Fibroblast of skin of scalp (primary cell): ENCODE results near the gene FGGY.
"Not testable (repeated sequence)": the region's sequence is repeated elsewhere in the genome, so short reads cannot be mapped to it uniquely, and the experiment has no call there.

ENCODE experiments used
- DNase-seq: peaks from one replicate; pipeline ENCODE4 v3.0.0-alpha.2; 2013

Gene FGGY

GRCh38 chr1:59596956-59597355, 300.1 kb downstream of the FGGY start:
- no peak for DNase-seq

GRCh38 chr1:59597420-59598119, 300.7 kb downstream of the FGGY start:
- DNase-seq: peak; percentile 4

- no peak for DNase-seq
Measured at GRCh38 chr1:59598120-59598440, 301.2 kb downstream of the FGGY start.

GRCh38 chr1:59601041-59601441, 304.1 kb downstream of the FGGY start:
- peak; percentile 10 for DNase-seq

- no peak for DNase-seq
Measured at GRCh38 chr1:59601811-59602210, 304.9 kb downstream of the FGGY start.

- no peak for DNase-seq
Measured at GRCh38 chr1:59604191-59604590, 307.3 kb downstream of the FGGY start.

GRCh38 chr1:59605184-59605583, 308.3 kb downstream of the FGGY start:
- no peak for DNase-seq

- DNase-seq: no peak
Measured at GRCh38 chr1:59605761-59606160, 308.9 kb downstream of the FGGY start.

- no peak for DNase-seq
Measured at GRCh38 chr1:59609245-59609644, 312.4 kb downstream of the FGGY start.

- not testable (repeated sequence) for DNase-seq
Measured at GRCh38 chr1:59610499-59610898, 313.6 kb downstream of the FGGY start.

GRCh38 chr1:59617434-59617833, 320.5 kb downstream of the FGGY start:
- no peak for DNase-seq

GRCh38 chr1:59619557-59619956, 322.7 kb downstream of the FGGY start:
- no peak for DNase-seq

- DNase-seq: no peak
Measured at GRCh38 chr1:59625384-59625783, 328.5 kb downstream of the FGGY start.

GRCh38 chr1:59631561-59632255, 334.8 kb downstream of the FGGY start:
- DNase-seq: no peak

- DNase-seq: no peak
Measured at GRCh38 chr1:59635097-59635496, 338.2 kb downstream of the FGGY start.

- DNase-seq: peak; percentile 85
Measured at GRCh38 chr1:59638231-59638711, 341.4 kb downstream of the FGGY start.

GRCh38 chr1:59639266-59639665, 342.4 kb downstream of the FGGY start:
- DNase-seq: no peak

GRCh38 chr1:59640851-59641250, 344.0 kb downstream of the FGGY start:
- DNase-seq: no peak

GRCh38 chr1:59641836-59642235, 344.9 kb downstream of the FGGY start:
- DNase-seq: peak; percentile 63

GRCh38 chr1:59643526-59643925, 346.6 kb downstream of the FGGY start:
- no peak for DNase-seq

GRCh38 chr1:59645893-59646292, 349.0 kb downstream of the FGGY start:
- DNase-seq: peak; percentile 80

GRCh38 chr1:59653142-59653958, 356.5 kb downstream of the FGGY start:
- DNase-seq: not testable (repeated sequence)

- DNase-seq: no peak
Measured at GRCh38 chr1:59653968-59654367, 357.1 kb downstream of the FGGY start.
